ENCODE results near the gene FOXP1. TPM values are rescaled to one million over a fixed set of nuclear protein-coding genes. Genes with fewer than 3 reads are reported as not detected.
A peak's percentile ranks its signal among the peaks of the same experiment; 100 is the strongest.

The FOXP1 gene
- total RNA-seq, 2 experiments from 2014 or later = 116 to 131 TPM

- ChIA-PET POLR2A (no interaction called here), CTCF (interaction anchor here (1.1 kb wide), 1 partner anchor 683 kb away, joined by 3 read pairs; no protein-coding TSS in a partner anchor)
- H3K9me3 Mint-ChIP-seq = no peaks in the 10 kb centered on the region
- peaks cover 2% of the 10 kb centered on the region for H3K36me3 Mint-ChIP-seq (ENCODE audit: low read depth)
- no peak overlapping the region for H3K4me3 Mint-ChIP-seq
- no peak overlapping the region for H3K27ac Mint-ChIP-seq
- peaks cover 18% of the 10 kb centered on the region for H3K4me1 Mint-ChIP-seq
- no peaks in the 10 kb centered on the region for H3K27me3 Mint-ChIP-seq
- no peak for DNase-seq
These were observed 68.9 kb downstream of the FOXP1 start for GRCh38 chr3:71514621-71515020.

GRCh38 chr3:71513515-71513914 is 70.0 kb downstream of the FOXP1 start:
- DNase-seq = no peak
- H3K36me3 Mint-ChIP-seq (ENCODE audit: low read depth) = no peaks in the 10 kb centered on the region
- no peaks in the 10 kb centered on the region for H3K9me3 Mint-ChIP-seq
- ChIA-PET POLR2A (interaction anchor here (0.6 kb wide), 1 partner anchor 67 kb away, joined by 6 read pairs; no protein-coding TSS in a partner anchor), CTCF (no interaction called here)
- H3K4me1 Mint-ChIP-seq = peaks cover 18% of the 10 kb centered on the region
- H3K27me3 Mint-ChIP-seq = no peaks in the 10 kb centered on the region
- H3K4me3 Mint-ChIP-seq = no peak overlapping the region
- no peak overlapping the region for H3K27ac Mint-ChIP-seq

GRCh38 chr3:71513081-71513480 is 70.4 kb downstream of the FOXP1 start:
- no peak for DNase-seq
- Mint-ChIP-seq H3K27me3 (no peaks in the 10 kb centered on the region), H3K9me3 (no peaks in the 10 kb centered on the region), H3K4me3 (no peak overlapping the region), H3K36me3 (ENCODE audit: low read depth) (no peaks in the 10 kb centered on the region), H3K27ac (no peak overlapping the region), H3K4me1 (peaks cover 18% of the 10 kb centered on the region)
- POLR2A ChIA-PET = interaction anchor here (0.6 kb wide), 1 partner anchor 67 kb away, joined by 6 read pairs; no protein-coding TSS in a partner anchor
- CTCF ChIA-PET = interaction anchor here (1.2 kb wide), 1 partner anchor 15 kb away, joined by 4 read pairs; no protein-coding TSS in a partner anchor

- CTCF ChIA-PET = interaction anchor here (1.2 kb wide), 1 partner anchor 14 kb away, joined by 4 read pairs; no protein-coding TSS in a partner anchor
- DNase-seq = no peak
These were observed 71.0 kb downstream of the FOXP1 start for GRCh38 chr3:71512544-71512943.

GRCh38 chr3:71512000-71512399 is 71.5 kb downstream of the FOXP1 start:
- ChIA-PET CTCF (interaction anchor here (1.2 kb wide), 1 partner anchor 14 kb away, joined by 4 read pairs; no protein-coding TSS in a partner anchor), POLR2A (no interaction called here)
- DNase-seq = peak; percentile 59
- no peaks in the 10 kb centered on the region for H3K27me3 Mint-ChIP-seq
- H3K4me3 Mint-ChIP-seq = no peak overlapping the region
- no peaks in the 10 kb centered on the region for H3K9me3 Mint-ChIP-seq
- peaks cover 18% of the 10 kb centered on the region for H3K4me1 Mint-ChIP-seq
- peak overlapping the region; percentile 3 for H3K27ac Mint-ChIP-seq
- H3K36me3 Mint-ChIP-seq (ENCODE audit: low read depth) = no peaks in the 10 kb centered on the region

More at GRCh38 chr3:71512544-71512943, 71.0 kb downstream of the FOXP1 start:
- H3K9me3 Mint-ChIP-seq = no peaks in the 10 kb centered on the region
- H3K27me3 Mint-ChIP-seq = no peaks in the 10 kb centered on the region
- H3K27ac Mint-ChIP-seq = no peak overlapping the region
- peaks cover 18% of the 10 kb centered on the region for H3K4me1 Mint-ChIP-seq
- H3K36me3 Mint-ChIP-seq (ENCODE audit: low read depth) = no peaks in the 10 kb centered on the region
- POLR2A ChIA-PET = no interaction called here
- no peak overlapping the region for H3K4me3 Mint-ChIP-seq

GRCh38 chr3:71511446-71511845 is 72.1 kb downstream of the FOXP1 start:
- Mint-ChIP-seq H3K27ac (no peak overlapping the region), H3K4me1 (peaks cover 18% of the 10 kb centered on the region), H3K36me3 (ENCODE audit: low read depth) (no peaks in the 10 kb centered on the region), H3K4me3 (no peak overlapping the region), H3K9me3 (no peaks in the 10 kb centered on the region), H3K27me3 (no peaks in the 10 kb centered on the region)
- no peak for DNase-seq
- ChIA-PET CTCF (no interaction called here), POLR2A (interaction anchor here (0.6 kb wide), 1 partner anchor 122 kb away, joined by 6 read pairs; no protein-coding TSS in a partner anchor)

- no peak for DNase-seq
- H3K4me3 Mint-ChIP-seq = no peak overlapping the region
- POLR2A ChIA-PET = interaction anchor here (0.6 kb wide), 1 partner anchor 121 kb away, joined by 6 read pairs; no protein-coding TSS in a partner anchor
- CTCF ChIA-PET = interaction anchor here (0.7 kb wide), 1 partner anchor 338 kb away, joined by 3 read pairs; no protein-coding TSS in a partner anchor
- H3K36me3 Mint-ChIP-seq (ENCODE audit: low read depth) = no peaks in the 10 kb centered on the region
- no peaks in the 10 kb centered on the region for H3K9me3 Mint-ChIP-seq
- H3K27me3 Mint-ChIP-seq = no peaks in the 10 kb centered on the region
- no peak overlapping the region for H3K27ac Mint-ChIP-seq
- peaks cover 18% of the 10 kb centered on the region for H3K4me1 Mint-ChIP-seq
These were observed 72.5 kb downstream of the FOXP1 start for GRCh38 chr3:71511037-71511436.

- peaks cover 18% of the 10 kb centered on the region for H3K4me1 Mint-ChIP-seq
- no peaks in the 10 kb centered on the region for H3K36me3 Mint-ChIP-seq (ENCODE audit: low read depth)
- no peaks in the 10 kb centered on the region for H3K9me3 Mint-ChIP-seq
- no peak overlapping the region for H3K4me3 Mint-ChIP-seq
- peak overlapping the region; percentile 20 for H3K27ac Mint-ChIP-seq
- DNase-seq = no peak
- H3K27me3 Mint-ChIP-seq = no peaks in the 10 kb centered on the region
- POLR2A ChIA-PET = no interaction called here
- CTCF ChIA-PET = interaction anchor here (0.7 to 1.8 kb wide), 2 partner anchors 16 to 338 kb away, joined by 3 to 4 read pairs; no protein-coding TSS in a partner anchor
These were observed 73.0 kb downstream of the FOXP1 start for GRCh38 chr3:71510510-71510909.

- no peak for DNase-seq
- H3K4me1 Mint-ChIP-seq = peaks cover 23% of the 10 kb centered on the region
- H3K36me3 Mint-ChIP-seq (ENCODE audit: low read depth) = no peaks in the 10 kb centered on the region
- ChIA-PET POLR2A (no interaction called here), CTCF (interaction anchor here (1.0 to 1.8 kb wide), 4 partner anchors 12 to 149 kb away, joined by 3 to 4 read pairs (median 4); no protein-coding TSS in a partner anchor)
- H3K27ac Mint-ChIP-seq = no peak overlapping the region
- H3K9me3 Mint-ChIP-seq = no peaks in the 10 kb centered on the region
- no peak overlapping the region for H3K4me3 Mint-ChIP-seq
- H3K27me3 Mint-ChIP-seq = peaks cover 2% of the 10 kb centered on the region
These were observed 74.5 kb downstream of the FOXP1 start for GRCh38 chr3:71509066-71509465.

- peaks cover 7% of the 10 kb centered on the region for H3K36me3 Mint-ChIP-seq (ENCODE audit: low read depth)
- no peak for DNase-seq
- CTCF ChIA-PET = no interaction called here
- H3K27ac Mint-ChIP-seq = no peak overlapping the region
- peaks cover 5% of the 10 kb centered on the region for H3K9me3 Mint-ChIP-seq
- peaks cover 27% of the 10 kb centered on the region for H3K4me1 Mint-ChIP-seq
- no peak overlapping the region for H3K4me3 Mint-ChIP-seq
- POLR2A ChIA-PET = no interaction called here
- peaks cover 2% of the 10 kb centered on the region for H3K27me3 Mint-ChIP-seq
These were observed 77.7 kb downstream of the FOXP1 start for GRCh38 chr3:71505767-71506350.

GRCh38 chr3:71504250-71505036 is 79.1 kb downstream of the FOXP1 start:
- Mint-ChIP-seq H3K4me3 (no peak overlapping the region), H3K4me1 (peaks cover 28% of the 10 kb centered on the region), H3K27me3 (peaks cover 2% of the 10 kb centered on the region), H3K36me3 (ENCODE audit: low read depth) (peaks cover 13% of the 10 kb centered on the region), H3K9me3 (peaks cover 10% of the 10 kb centered on the region), H3K27ac (no peak overlapping the region)
- POLR2A ChIA-PET = no interaction called here
- CTCF ChIA-PET = interaction anchor here (0.6 to 1.2 kb wide), 2 partner anchors 8 to 13 kb away, joined by 3 to 4 read pairs; no protein-coding TSS in a partner anchor
- no peak for DNase-seq

GRCh38 chr3:71503525-71504249 is 79.8 kb downstream of the FOXP1 start:
- Mint-ChIP-seq H3K9me3 (peaks cover 10% of the 10 kb centered on the region), H3K4me3 (no peak overlapping the region), H3K27ac (no peak overlapping the region), H3K27me3 (peaks cover 2% of the 10 kb centered on the region), H3K4me1 (peaks cover 30% of the 10 kb centered on the region), H3K36me3 (ENCODE audit: low read depth) (peaks cover 13% of the 10 kb centered on the region)
- ChIA-PET CTCF (interaction anchor here (0.6 to 1.9 kb wide), 3 partner anchors 7 to 12 kb away, joined by 3 to 10 read pairs (median 4); no protein-coding TSS in a partner anchor), POLR2A (no interaction called here)
- DNase-seq = no peak

All from activated CD4-positive, alpha-beta T cell treated with anti-CD3 and anti-CD28 coated beads, Interleukin-2, amount 10 ng/mL, durations not matched to agents 7 days and 5 days (primary cell).